Activated T-helper 1 cell treated with anti-CD3 and anti-CD28 coated beads, Interleukin-12 subunit alpha, Interleukin-12 subunit beta, Interleukin-2, Interleukin-4 antibody, amounts not matched to agents 30 ng/mL and 10 ng/mL and 1 ng/mL, durations not matched to agents 14 hours and 24 hours and 36 hours (primary cell): ENCODE measurements around the gene CLEC18C. TPM values are rescaled to one million over a fixed set of nuclear protein-coding genes. Genes with fewer than 3 reads are reported as not detected.

Experiments
- total RNA-seq: library from RNA; stranded (reverse); gene quantifications from 2 replicates; pipeline ENCODE4 v1.2.3, GENCODE V29; 2022

CLEC18C gene
- total RNA-seq, 1 donor from 2014 or later = 0.47 TPM

Other genes starting within 250 kb of the CLEC18C start
- gene CLEC18A, start 222.5 kb upstream of the CLEC18C start, total RNA-seq = 0.39 and 0.67 TPM in 2 replicates
- gene PDPR, start 59.5 kb upstream of the CLEC18C start, total RNA-seq = 40.7 and 41.4 TPM in 2 replicates
- 40.5 and 42.1 TPM in 2 replicates for gene EXOSC6, start 78.2 kb downstream of the CLEC18C start, total RNA-seq
- 109 and 111 TPM in 2 replicates for gene AARS1, start 115.7 kb downstream of the CLEC18C start, total RNA-seq
- 28.0 and 31.2 TPM in 2 replicates for gene DDX19B, start 125.4 kb downstream of the CLEC18C start, total RNA-seq
- 66.6 and 70.3 TPM in 2 replicates for gene DDX19A, start 173.1 kb downstream of the CLEC18C start, total RNA-seq